ENCODE measurements around the gene ZP4.

- no peak for TF ChIP-seq EZH2phosphoT487 (IDR thresholded peaks at IDR 0.05; ENCODE audit: low read length)
- TF ChIP-seq CTCF (IDR thresholded peaks at IDR 0.05; ENCODE audit: low read length) = no peak
- TF ChIP-seq EZH2 (optimal IDR thresholded peaks at IDR 0.05; ENCODE audit: low read depth, low read length) = no peak
These were observed 12.3 kb downstream of the ZP4 start for GRCh38 chr1:237878406-237878805.

Data from MM.1S (cell line).